ENCODE results near the gene MYBPC1.
"Not testable (repeated sequence)": the region's sequence is repeated elsewhere in the genome, so short reads cannot be mapped to it uniquely, and the experiment has no call there.

Gene MYBPC1

GRCh38 chr12:101719566-101719965, 124.8 kb downstream of the MYBPC1 start:
- no peak for TF ChIP-seq CTCF (IDR thresholded peaks at IDR 0.05; ENCODE audit: low read depth, low read length)
- H3K4me3 ChIP-seq (ENCODE audit: low read depth, low read length) = no peak overlapping the region

GRCh38 chr12:101720118-101720517, 125.3 kb downstream of the MYBPC1 start:
- H3K4me3 ChIP-seq (ENCODE audit: low read depth, low read length) = no peak overlapping the region
- TF ChIP-seq CTCF (IDR thresholded peaks at IDR 0.05; ENCODE audit: low read depth, low read length) = no peak

- no peak overlapping the region for H3K4me3 ChIP-seq (ENCODE audit: low read depth, low read length)
- no peak for TF ChIP-seq CTCF (IDR thresholded peaks at IDR 0.05; ENCODE audit: low read depth, low read length)
Measured at GRCh38 chr12:101722392-101722791, 127.6 kb downstream of the MYBPC1 start.

- no peak overlapping the region for H3K4me3 ChIP-seq (ENCODE audit: low read depth, low read length)
- TF ChIP-seq CTCF (IDR thresholded peaks at IDR 0.05; ENCODE audit: low read depth, low read length) = no peak
Measured at GRCh38 chr12:101727098-101727497, 132.3 kb downstream of the MYBPC1 start.

GRCh38 chr12:101729842-101730241, 135.1 kb downstream of the MYBPC1 start:
- TF ChIP-seq CTCF (IDR thresholded peaks at IDR 0.05; ENCODE audit: low read depth, low read length) = no peak
- no peak overlapping the region for H3K4me3 ChIP-seq (ENCODE audit: low read depth, low read length)

GRCh38 chr12:101732318-101732717, 137.5 kb downstream of the MYBPC1 start:
- H3K4me3 ChIP-seq (ENCODE audit: low read depth, low read length) = no peak overlapping the region
- TF ChIP-seq CTCF (IDR thresholded peaks at IDR 0.05; ENCODE audit: low read depth, low read length) = no peak

- TF ChIP-seq CTCF (IDR thresholded peaks at IDR 0.05; ENCODE audit: low read depth, low read length) = no peak
- no peak overlapping the region for H3K4me3 ChIP-seq (ENCODE audit: low read depth, low read length)
Measured at GRCh38 chr12:101733166-101733565, 138.4 kb downstream of the MYBPC1 start.

- not testable (repeated sequence) for H3K4me3 ChIP-seq (ENCODE audit: low read depth, low read length)
Measured at GRCh38 chr12:101734482-101734881, 139.7 kb downstream of the MYBPC1 start.

Data from WI38 (cell line).